HG03139 (cell line): ENCODE data around the gene OPN5.
"Not testable (repeated sequence)": the region's sequence is repeated elsewhere in the genome, so short reads cannot be mapped to it uniquely, and the experiment has no call there.

ENCODE experiments used
- ATAC-seq: cut with Tn5 transposase; IDR thresholded peaks from one replicate; pipeline ENCODE4 v1.9.1; 2021; ENCODE audit not compliant: unreplicated experiment

Gene OPN5, protein sequence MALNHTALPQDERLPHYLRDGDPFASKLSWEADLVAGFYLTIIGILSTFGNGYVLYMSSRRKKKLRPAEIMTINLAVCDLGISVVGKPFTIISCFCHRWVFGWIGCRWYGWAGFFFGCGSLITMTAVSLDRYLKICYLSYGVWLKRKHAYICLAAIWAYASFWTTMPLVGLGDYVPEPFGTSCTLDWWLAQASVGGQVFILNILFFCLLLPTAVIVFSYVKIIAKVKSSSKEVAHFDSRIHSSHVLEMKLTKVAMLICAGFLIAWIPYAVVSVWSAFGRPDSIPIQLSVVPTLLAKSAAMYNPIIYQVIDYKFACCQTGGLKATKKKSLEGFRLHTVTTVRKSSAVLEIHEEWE

DNA sequence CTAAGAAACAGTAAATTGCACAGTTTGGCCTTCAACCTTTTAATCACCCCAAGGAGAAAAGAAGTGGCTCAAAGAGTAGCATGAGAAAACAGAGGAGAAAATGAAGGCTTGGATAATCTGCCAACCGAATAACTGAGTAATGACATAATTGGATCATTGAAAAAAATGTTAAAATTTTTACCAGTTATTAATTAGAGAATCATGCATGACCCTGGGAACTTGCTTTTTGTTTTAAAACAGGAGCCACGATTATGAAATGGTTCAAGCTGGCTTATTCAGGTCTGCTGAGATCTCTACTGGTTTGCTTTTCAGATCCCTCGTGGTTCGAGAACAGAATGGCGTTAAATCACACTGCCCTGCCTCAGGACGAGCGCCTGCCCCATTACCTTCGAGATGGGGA is at the start of gene OPN5:
TSS of gene OPN5 (plus strand) at position 301 of the 400 bp plus-strand sequence. CDS start at position 336, 35 bp downstream.
- no peak for ATAC-seq

DNA sequence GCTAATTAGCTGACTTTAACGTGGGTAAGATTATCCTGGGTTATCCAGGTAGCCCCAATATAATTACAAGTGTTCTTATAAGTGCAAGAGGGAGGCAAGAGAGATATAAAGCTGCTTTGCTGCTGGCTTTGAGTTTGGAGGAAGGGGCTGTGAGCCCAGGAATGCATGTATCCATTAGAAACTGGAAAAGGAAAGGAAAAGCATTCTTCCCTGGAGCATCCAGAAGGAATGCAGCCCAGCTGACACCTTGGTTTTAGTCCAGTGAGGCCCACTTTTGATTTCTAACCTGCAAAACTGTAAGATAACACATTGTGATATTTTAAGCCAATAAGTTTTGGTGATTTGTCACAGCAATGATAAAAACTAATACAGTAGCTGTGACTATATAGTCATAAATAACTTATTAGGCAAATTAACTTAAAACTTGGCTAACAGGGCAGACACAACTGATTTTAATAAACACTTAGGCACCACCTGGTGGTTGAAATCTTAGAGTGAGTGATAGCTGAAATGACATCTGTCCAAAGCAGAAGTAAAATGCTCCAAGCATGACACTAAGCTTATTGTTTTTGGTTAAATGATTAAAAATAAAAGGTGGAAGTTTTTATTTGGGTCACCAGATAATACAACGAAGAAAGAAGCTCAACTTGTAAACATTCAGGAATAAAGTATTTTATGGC is 47.8 kb upstream of the OPN5 start:
- ATAC-seq: peak; percentile 67

DNA sequence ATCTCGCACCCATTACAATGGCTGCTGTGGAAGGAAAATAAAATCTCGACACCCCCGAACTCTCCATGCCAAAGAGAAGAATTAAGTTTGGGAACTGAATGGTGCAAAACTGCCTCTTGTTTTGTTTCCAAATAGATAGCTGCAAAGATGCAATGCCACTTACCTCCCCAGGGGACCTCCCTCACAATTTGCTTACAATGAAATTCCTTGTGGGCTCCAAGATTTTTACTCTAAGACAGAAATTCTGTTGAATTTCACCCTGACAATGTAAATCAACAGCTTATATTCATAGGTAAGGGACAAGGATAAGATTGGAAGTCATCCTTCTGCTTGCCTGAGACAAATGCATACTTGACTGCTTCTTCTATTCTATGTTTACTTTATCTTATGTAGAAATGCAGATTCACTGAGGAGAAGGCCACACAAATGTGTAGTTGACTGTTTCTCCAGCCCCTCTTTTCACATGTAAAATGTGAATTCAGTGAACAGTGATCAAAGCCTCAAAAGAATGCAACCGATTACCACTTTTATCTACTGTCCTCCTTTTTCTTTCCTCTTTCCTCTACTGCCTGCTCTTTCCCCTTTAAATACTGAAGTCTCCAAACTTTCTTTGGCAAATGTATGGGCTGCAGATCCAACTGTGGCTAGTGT is 46.9 kb upstream of the OPN5 start:
- ATAC-seq: no peak

DNA sequence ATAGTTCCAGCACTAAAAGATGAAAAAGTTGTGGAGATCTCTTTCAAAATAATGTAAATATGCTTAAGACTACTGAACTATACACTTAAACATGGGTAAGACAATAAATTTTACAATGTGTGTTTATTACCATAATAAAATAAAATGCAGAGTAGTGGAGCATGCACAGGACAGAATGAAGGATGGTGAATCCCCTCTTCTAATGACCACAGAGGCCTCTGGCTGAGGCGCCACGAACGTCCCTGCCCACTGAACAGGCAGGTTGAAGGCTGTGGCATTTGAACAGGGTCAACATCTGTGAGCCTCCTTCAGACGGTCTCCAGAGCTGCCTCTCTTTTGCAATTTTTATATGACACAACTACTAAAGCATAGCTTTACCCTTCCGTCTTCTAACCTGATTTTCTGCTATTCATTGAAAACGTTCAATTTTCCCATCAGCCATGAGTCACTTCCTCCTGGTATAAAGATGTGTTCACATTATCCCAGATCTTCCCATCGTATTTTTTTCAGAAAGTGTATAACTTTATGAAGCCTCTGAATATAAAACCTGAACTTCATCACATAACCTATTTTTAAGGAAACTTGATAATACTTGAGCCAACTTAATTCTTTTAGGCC is 45.6 kb upstream of the OPN5 start:
- ATAC-seq: no peak

DNA sequence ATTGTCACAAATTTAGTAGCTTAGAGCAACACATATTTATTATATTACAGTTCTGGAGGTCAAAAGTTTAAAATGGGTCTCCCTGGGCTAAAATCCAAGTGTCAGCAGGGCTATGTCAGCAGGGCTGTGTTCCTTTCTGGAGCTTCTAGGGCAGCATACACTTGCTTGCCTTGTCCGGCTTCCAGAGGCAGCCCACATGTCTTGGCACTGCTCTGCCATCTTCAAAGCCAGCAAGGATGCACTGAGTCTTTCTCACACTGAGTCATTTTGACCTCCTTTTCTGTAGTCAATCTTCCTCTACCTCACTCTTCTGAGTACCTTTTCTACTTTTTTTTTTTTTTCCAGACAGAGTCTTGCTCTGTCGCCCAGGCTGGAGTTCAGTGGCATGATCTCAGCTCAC is 44.4 kb upstream of the OPN5 start:
- no peak for ATAC-seq

DNA sequence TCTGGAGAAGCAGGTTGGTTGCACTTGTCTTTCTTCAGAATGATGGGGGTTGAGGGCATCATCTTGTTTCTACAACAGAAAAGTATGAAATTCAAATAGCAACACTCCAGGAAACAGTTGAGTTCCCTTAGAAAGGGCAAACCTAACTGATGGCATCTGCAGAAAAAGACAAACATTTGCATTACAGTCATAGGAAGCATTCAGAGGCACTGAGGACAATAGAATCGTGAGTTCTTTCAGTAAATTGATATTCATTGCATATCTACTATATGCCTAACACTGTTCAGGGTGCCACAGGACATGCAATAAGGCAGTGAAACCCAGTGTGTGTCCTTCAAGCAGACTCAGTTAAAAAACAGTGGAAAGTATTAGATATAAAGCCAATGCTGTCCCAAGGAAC is 41.1 kb upstream of the OPN5 start:
- ATAC-seq: no peak

DNA sequence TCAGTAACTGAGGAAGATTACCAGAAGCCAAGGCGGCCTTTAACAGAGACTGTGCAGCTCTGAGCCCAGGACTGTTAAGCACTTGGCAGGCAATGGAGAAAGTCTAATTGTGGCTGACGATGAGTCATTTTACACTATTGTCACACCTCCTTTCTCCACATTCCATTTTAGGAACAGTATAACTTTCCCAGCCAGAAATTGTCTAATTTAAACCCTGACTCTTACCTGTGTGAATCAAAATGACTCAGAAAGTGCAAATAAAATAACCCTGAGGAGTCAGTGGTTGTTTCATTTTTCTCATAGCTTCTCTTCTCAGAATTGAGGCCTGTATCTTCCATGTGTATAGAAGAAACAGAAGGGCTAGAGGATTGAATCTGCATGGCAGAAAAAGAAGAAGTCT is 40.0 kb upstream of the OPN5 start:
- ATAC-seq: no peak

DNA sequence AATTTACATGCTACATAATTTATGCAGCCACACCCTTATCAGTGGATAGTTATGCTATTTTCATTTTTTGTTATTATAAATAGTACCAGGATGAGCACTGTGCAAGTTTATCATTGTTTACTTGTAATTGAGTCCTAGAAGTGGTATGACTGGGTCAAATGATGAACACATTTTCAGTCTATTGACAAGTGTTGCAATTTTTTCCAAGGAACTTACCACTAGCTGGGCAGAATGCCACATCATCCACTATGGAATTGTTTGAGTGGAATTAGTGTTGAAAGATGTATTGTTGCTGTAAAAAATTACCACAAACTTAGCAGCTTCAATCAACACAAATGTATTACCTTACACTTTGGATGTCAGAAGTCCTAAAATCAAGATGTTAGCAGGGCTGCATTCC is 38.1 kb upstream of the OPN5 start:
- ATAC-seq: no peak

DNA sequence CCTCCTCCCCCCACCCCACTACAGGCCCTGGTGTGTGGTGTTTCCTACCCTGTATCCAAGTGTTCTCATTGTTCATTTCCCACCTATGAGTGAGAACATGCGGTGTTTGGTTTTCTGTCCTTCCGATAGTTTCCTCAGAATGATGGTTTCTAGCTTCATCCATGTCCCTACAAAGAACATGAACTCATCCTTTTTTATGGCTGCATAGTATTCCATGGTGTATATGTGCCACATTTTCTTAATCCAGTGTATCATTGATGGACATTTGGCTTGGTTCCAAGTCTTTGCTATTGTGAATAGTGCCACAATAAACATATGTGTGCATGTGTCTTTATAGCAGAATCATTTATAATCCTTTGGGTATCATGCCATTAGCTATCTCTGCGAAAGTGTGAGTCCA is 36.6 kb upstream of the OPN5 start:
- not testable (repeated sequence) for ATAC-seq

DNA sequence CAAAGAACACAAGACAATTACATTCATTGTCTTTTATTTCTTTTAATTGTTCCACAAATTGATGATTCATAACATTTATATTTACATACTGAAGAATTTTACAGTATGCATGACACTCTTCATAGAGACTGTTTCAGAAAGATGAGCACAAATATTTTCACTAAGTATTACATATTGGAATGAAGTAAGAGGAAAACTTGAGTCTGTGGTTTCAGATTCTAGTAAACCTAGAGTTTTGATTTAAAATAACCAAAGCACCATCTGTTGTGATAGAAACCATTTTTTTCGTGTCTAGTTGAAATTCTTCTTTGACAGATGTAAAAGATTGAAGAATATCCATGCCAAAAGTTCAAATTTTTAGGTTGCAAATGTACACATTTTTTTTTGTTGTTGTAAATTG is 32.1 kb upstream of the OPN5 start:
- ATAC-seq: no peak

DNA sequence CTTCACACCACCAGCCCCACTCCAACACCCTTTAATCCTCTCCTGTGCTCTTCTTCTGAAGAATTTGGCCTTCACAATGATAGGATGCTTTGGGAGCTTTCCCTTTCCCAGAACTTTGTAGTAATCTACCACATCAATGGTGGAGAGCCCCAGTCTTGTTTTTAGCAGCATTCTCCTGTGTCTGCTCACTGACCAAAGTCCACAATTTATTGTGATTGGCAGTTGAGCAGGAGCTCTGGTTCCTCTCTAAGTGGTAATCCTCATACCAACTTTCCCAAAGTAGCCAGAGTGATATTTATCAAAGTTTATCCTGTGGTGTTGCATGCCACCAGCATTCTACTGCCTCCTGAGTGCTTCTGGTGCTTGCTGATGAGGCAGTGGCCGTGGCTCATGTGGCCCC is 29.0 kb upstream of the OPN5 start:
- ATAC-seq: no peak

DNA sequence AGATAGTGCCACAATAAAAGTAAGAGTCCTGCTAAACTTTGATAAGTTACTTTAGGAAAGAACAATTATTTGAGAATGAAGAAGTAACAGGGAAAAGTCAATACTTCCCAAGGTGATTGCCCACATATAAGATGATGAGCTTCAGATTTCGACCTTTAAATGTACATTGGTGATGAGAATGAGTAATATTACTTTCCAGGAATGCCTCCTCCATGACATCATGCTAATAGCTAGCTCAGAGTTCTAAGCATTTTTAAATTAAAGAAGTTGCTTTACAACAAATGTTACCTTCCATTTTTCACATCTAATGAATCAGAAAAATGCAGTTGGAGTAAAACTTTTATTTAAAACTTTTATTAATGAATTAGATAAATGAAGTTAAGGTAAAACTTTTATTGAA is 22.5 kb upstream of the OPN5 start:
- no peak for ATAC-seq

DNA sequence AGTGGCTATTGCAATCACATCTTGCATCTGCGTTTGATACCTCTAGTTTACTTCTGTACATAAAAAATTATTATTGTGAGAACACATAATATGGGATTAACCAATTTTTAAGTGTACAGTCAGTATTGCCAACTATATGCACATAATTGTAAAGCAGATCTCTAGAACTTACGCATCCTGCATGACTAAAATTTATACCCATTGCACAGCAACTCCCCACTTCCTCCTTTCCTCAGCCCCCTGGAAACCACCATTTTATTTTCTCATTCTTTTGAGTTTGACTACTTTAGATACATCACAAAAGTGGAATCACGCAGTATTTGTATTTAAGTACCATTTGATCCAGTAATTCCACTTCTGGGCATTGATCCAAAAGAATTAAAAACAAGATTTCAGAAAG is 19.3 kb upstream of the OPN5 start:
- ATAC-seq: no peak

DNA sequence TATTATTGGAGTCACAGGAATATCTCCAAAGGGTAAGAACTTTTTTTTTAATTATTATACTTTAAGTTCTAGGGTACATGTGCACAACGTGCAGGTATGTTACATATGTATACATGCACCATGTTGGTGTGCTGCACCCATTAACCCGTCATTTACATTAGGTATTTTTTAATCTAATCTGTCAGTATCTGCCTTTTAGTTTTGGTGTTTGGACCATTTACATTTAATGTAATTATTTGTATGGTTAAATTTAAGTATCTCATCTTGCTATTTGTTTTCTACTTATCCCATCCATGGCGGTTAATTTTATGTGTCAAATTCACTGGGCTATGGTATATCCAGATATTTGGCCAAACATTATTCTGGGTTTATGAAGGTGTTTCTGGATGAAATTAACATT is 15.4 kb upstream of the OPN5 start:
- ATAC-seq: no peak

DNA sequence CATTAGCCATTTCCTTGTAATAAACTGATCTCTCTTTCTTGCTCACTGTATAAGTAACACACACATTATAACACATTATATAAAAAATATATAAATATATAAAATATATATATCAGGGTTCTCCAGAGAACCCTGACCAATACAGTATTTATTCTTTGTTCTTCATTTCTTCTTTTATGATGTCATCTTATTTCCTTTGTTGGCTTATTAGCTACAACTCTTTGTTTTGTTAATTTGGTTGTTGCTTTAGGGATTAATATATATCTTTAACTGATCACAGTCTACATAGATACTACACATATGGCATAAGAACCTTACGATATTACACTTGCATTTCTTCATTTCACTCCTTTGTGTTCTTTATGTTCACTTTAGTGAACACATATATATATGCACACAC is 14.7 kb upstream of the OPN5 start:
- ATAC-seq: no peak

DNA sequence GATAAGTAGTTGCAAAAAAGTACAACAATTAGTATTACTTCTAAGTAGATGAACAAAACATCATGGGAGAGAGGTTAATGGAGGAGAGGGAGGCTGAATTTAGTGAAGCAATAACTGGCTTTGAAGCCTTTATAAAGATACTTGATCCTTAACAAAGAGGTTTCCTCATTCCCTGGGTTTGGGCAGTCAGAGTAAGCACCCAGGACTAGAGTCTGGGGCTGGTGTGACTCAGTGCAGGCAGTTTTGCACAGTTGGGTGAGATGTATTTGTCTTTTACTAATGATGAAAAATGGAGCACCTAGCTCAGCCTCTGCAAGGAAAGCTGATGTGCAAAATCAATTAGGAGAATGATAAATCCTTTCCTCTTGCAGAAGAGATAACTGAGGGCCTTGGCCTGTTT is 11.8 kb upstream of the OPN5 start:
- ATAC-seq: no peak

DNA sequence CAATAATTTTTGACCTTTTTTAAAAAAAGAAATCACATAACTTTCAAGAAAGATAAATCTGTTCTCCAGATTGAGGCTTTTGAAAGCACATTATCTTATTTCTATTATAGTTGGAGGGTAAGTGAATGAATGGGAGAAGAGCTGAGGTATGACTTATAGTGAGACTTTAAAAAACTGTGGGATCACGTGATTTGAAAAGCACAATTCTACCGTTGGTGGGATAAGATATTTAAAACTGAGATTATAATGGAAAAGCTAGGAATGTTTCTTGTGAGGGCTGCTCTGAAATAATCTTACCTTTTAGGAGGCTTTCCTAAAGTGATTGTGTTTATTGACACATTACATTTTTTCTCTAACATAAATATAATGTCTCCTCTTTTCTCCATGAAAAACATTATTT is 9.5 kb upstream of the OPN5 start:
- ATAC-seq: no peak

DNA sequence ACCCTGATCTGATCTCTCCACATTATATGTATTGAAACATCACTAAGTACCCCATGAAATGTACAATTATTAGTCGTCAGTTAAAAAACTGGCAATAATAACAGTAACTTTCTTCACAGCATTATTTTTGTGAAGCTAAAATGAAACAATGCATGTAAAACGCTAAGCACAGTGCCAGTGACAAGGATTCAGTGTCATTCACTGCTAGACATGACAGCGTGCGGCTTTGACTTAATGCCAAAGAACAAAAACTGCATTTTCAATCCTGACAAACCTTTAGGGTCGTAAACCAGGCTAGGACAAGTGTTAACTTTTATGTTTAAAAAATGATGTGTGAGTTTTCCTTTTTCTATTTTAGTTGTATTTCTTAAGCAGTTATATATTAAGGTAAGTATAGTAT is 8.8 kb upstream of the OPN5 start:
- no peak for ATAC-seq

DNA sequence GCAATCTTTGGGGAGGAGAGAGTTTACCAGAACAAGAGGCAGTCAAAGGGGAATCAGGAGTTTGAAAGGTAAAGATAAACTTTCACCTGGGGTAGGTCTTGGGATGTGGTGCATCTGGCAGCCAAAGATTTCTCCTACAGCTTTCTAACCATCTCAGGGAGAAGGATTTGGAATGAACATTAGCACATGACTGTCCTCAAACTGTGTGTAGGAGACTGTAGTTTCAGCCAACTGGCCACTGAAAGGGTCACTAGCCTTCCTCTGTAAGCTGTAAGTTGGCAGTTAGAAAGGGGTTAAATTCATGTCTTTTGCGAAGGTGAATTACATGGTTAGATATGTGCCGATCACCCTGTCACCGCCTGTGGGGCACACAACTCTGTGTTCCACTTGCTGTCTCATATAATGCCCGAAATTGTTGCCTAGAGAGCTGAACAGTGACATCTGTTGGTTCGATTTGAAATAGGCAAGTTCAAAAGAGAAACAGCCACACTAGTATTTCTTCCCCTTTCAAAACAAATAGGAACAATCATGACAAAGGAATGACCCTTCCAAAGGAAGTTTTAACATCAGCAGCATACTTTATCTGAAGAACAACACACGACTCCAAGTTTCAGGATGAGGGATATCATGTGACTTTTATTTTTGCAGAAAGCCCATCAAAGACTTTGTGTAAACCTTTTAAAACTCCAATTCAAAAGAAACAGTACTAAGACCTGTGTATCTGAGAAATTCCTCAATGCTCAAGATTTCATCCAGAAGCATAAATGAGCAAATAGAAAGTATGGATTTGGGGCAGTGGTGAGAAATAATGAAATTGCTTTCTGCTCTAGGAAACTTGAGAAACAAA is 1.1 kb upstream of the OPN5 start:
- peak; percentile 89 for ATAC-seq

DNA sequence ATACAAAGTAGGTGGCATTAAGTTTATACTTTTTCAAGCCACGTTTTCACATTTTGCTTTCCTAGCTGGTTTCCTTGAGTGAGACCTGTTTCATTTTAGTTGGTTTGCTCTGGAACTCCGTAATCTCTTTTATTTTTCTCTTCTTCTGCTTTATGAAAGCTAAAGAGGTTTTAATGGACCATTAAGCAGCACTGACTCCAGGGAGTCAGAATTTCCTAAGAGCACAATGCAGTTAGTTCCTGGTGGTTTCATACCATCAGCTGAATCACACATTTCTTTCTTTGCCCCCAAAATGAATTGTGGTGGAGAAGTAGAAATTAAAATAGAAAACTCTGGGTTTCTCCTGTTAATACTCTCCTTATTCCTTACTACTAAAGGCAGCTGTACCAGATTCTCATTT is 3.4 kb downstream of the OPN5 start:
- ATAC-seq: no peak
